ENCODE data around the gene CCDC57.
A peak's percentile ranks its signal among the peaks of the same experiment; 100 is the strongest.

DNA sequence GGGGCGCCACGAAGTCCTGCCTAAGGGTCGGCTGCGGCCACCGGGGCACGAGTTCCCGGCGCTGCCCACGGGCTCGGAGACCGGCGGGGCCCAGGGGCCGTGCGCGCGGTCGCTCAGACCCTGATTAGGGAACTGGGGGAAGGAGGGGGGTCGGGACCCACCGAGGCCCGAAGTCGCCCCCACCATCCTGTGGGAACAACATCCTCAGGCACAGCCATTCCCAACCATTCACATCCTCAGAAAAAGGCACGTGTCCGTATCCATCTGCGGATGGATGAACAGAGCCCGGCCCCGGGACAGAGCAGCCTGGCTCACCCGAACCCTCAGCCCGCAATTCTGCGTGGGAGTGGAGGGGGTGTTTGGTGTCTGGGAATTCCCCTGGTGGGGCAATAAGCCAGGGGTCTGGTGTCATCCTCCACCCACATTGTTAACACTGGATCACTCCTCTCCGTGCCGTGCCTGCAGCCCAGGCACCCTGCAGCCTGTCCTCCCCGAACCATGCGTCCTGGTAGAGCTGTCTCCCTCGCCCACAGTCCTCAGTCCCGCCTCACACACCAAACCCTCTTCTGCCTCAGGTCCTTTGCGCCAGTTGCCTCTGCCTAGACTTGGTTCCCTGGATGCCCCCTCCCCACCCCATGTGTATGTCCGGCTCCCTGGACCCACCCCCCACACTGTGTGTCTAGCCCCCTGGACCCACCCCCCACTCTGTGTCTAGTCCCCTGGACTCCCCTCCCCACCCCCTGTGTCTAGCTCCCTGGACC lies 789 bp upstream of the CCDC57 start:
- TF ChIP-seq POLR2A (IDR thresholded peaks at IDR 0.05) (no peak), POLR2AphosphoS5 (IDR thresholded peaks at IDR 0.05) (peak; percentile 20)
